PC-9 (cell line): ENCODE data around the gene CACNA2D1. TPM values are rescaled to one million over a fixed set of nuclear protein-coding genes. Genes with fewer than 3 reads are reported as not detected.

Source experiments
- BruUV-seq: library from RNA; stranded (reverse); fragments of 400-500 nt; replicated peaks from 2 replicates; lab custom pipeline; 2021; lab: Mats Ljungman, UMichigan
- CTCF ChIA-PET: fragments of 300-600 bp; sonication (Branson Sonifier 250); formaldehyde crosslinking; loops from one replicate; lab custom pipeline; 2022; ENCODE audit warnings: antibody characterized with exemption; lab: Charles Lee
- POLR2A ChIA-PET: fragments of 300-600 bp; sonication (Branson Sonifier 250); formaldehyde crosslinking; loops from one replicate; lab custom pipeline; 2022; ENCODE audit warnings: antibody characterized with exemption; ENCODE audit not compliant: unreplicated experiment; lab: Charles Lee
- DNase-seq, 2 experiments: peaks; one replicate each; pipeline versions ENCODE4 v3.0.0 to v3.0.0-alpha.2; 2015 to 2022; ENCODE audit warnings: mixed read lengths in 1 of 2
- H2AFZ ChIP-seq: fragments of 200-600 bp; sonication (generic); 2 replicates; pipeline ENCODE4 v1.8.1; 2017; ENCODE audit warnings: antibody characterized with exemption
- H3F3A ChIP-seq: fragments of 200-600 bp; sonication (generic); 2 replicates; pipeline ENCODE4 v1.8.1; 2017; ENCODE audit warnings: antibody characterized with exemption, mild to moderate bottlenecking, low read depth; ENCODE audit not compliant: insufficient read depth
- H3K27ac ChIP-seq: fragments of 200-600 bp; sonication (generic); 2 replicates; pipeline ENCODE4 v1.6.1; 2016; ENCODE audit warnings: mixed run types
- H3K27me3 ChIP-seq: fragments of 200-600 bp; sonication (generic); 2 replicates; pipeline ENCODE4 v1.6.1; 2016; ENCODE audit warnings: low read depth, mixed run types; ENCODE audit not compliant: insufficient read depth
- H3K36me3 ChIP-seq: fragments of 200-600 bp; sonication (generic); 2 replicates; pipeline ENCODE4 v1.6.1; 2016; ENCODE audit warnings: low read depth, mixed run types
- H3K4me1 ChIP-seq: fragments of 200-600 bp; sonication (generic); replicated peaks from 2 replicates; pipeline ENCODE4 v1.6.1; 2016; ENCODE audit warnings: mixed run types; ENCODE audit not compliant: insufficient read depth
- H3K4me2 ChIP-seq: fragments of 200-600 bp; sonication (generic); 2 replicates; pipeline ENCODE4 v1.6.1; 2017; ENCODE audit warnings: mixed run types
- H3K4me3 ChIP-seq: fragments of 200-600 bp; sonication (generic); 2 replicates; pipeline ENCODE4 v1.6.1; 2016; ENCODE audit warnings: mixed run types
- H3K79me2 ChIP-seq: fragments of 200-600 bp; sonication (generic); 2 replicates; pipeline ENCODE4 v1.6.1; 2017; ENCODE audit warnings: low read depth, mixed run types
- H3K9me2 ChIP-seq: fragments of 200-600 bp; sonication (generic); 2 replicates; pipeline ENCODE4 v1.8.1; 2017; ENCODE audit warnings: mild to moderate bottlenecking; ENCODE audit not compliant: insufficient read depth
- H3K9me3 ChIP-seq: fragments of 200-600 bp; sonication (generic); 2 replicates; pipeline ENCODE4 v1.8.1; 2016; ENCODE audit warnings: low read depth; ENCODE audit not compliant: insufficient read depth
- H4K20me1 ChIP-seq: fragments of 200-600 bp; sonication (generic); 2 replicates; pipeline ENCODE4 v1.8.1; 2017; ENCODE audit not compliant: insufficient read depth
- CTCF ChIP-seq: fragments of 200-600 bp; sonication (generic); conservative IDR thresholded peaks from 2 replicates; pipeline ENCODE4 v1.6.1; 2017; ENCODE audit warnings: mixed run types, antibody characterized with exemption, mild to moderate bottlenecking, moderate library complexity
- EZH2 ChIP-seq: fragments of 200-600 bp; sonication (generic); IDR thresholded peaks from 2 replicates; pipeline ENCODE4 v1.8.0; 2017; ENCODE audit warnings: antibody characterized with exemption, low read depth
- intact Hi-C: fragments of 100-400 bp; cut with micrococcal nuclease; formaldehyde crosslinking; loops from one replicate; pipeline ENCODE4 v1.10.0; 2022; ENCODE audit not compliant: unreplicated experiment
- total RNA-seq: library from RNA; stranded (reverse); gene quantifications from 2 replicates; pipeline ENCODE4 v1.2.3, GENCODE V29; 2021

Gene CACNA2D1
- total RNA-seq, 1 experiment from 2014 or later, result 3.2 TPM

- Histone ChIP-seq H2AFZ (no peak overlapping the region; the same call in 1 of the 2 replicates), H3K4me3 (no peak overlapping the region), H3K79me2 (no peaks in the 10 kb centered on the region), H3K9me2 (no peaks in the 10 kb centered on the region), H3K36me3 (no peaks in the 10 kb centered on the region), H3K9me3 (no peaks in the 10 kb centered on the region; the same call in 1 of the 2 replicates), H3K4me1 (no peaks in the 10 kb centered on the region), H3F3A (no peaks in the 10 kb centered on the region), H3K27ac (no peak overlapping the region), H4K20me1 (no peaks in the 10 kb centered on the region), H3K4me2 (no peak overlapping the region), H3K27me3 (no peaks in the 10 kb centered on the region)
- POLR2A ChIA-PET, result no interaction called here
- no peak for DNase-seq
- no peak for TF ChIP-seq EZH2
- TF ChIP-seq CTCF, result no peak
- no TSS peak for BruUV-seq
- intact Hi-C loops, result no loop called here
- CTCF ChIA-PET, result no interaction called here
Observed at GRCh38 chr7:82331234-82331633, 112.3 kb downstream of the CACNA2D1 start.

- Histone ChIP-seq H3K27me3 (no peaks in the 10 kb centered on the region), H3F3A (no peaks in the 10 kb centered on the region)
- POLR2A ChIA-PET, result no interaction called here
Observed at GRCh38 chr7:82330706-82331215, 112.8 kb downstream of the CACNA2D1 start.

GRCh38 chr7:82327898-82328297 is 115.7 kb downstream of the CACNA2D1 start:
- no TSS peak for BruUV-seq
- no peak overlapping the region for H3K4me2 ChIP-seq
- POLR2A ChIA-PET, result no interaction called here
- no peaks in the 10 kb centered on the region for H3K27me3 ChIP-seq
- no peak overlapping the region for H3K4me3 ChIP-seq
- H3K36me3 ChIP-seq, result no peaks in the 10 kb centered on the region
- TF ChIP-seq CTCF (no peak), EZH2 (no peak)
- intact Hi-C loops, result no loop called here
- no peaks in the 10 kb centered on the region for H3K79me2 ChIP-seq
- no peaks in the 10 kb centered on the region for H4K20me1 ChIP-seq
- H3K4me1 ChIP-seq, result no peaks in the 10 kb centered on the region
- no peak for DNase-seq
- CTCF ChIA-PET, result no interaction called here
- H3K9me2 ChIP-seq, result no peaks in the 10 kb centered on the region
- H3K27ac ChIP-seq, result no peak overlapping the region
- H3F3A ChIP-seq, result no peaks in the 10 kb centered on the region
- H2AFZ ChIP-seq, result no peak overlapping the region
- no peaks in the 10 kb centered on the region for H3K9me3 ChIP-seq

More at GRCh38 chr7:82330706-82331215, 112.8 kb downstream of the CACNA2D1 start:
- Histone ChIP-seq H3K9me2 (no peaks in the 10 kb centered on the region), H4K20me1 (no peaks in the 10 kb centered on the region), H3K4me3 (no peak overlapping the region), H2AFZ (no peak overlapping the region; the same call in 1 of the 2 replicates), H3K36me3 (no peaks in the 10 kb centered on the region), H3K4me1 (no peaks in the 10 kb centered on the region), H3K27ac (no peak overlapping the region), H3K79me2 (no peaks in the 10 kb centered on the region), H3K9me3 (no peaks in the 10 kb centered on the region; the same call in 1 of the 2 replicates), H3K4me2 (no peak overlapping the region)
- BruUV-seq, result no TSS peak
- no peak for TF ChIP-seq EZH2
- TF ChIP-seq CTCF, result no peak
- CTCF ChIA-PET, result no interaction called here
- DNase-seq, result peak in 1 of 2 experiments; percentile 50
- intact Hi-C loops, result no loop called here
